Measurements from ENCODE around the gene SNAP29. TPM values are rescaled to one million over a fixed set of nuclear protein-coding genes. Genes with fewer than 3 reads are reported as not detected.

Gene SNAP29
- total and polyA plus RNA-seq, 4 donors, result 10.5 to 26.2 (median 16.3) TPM

DNA sequence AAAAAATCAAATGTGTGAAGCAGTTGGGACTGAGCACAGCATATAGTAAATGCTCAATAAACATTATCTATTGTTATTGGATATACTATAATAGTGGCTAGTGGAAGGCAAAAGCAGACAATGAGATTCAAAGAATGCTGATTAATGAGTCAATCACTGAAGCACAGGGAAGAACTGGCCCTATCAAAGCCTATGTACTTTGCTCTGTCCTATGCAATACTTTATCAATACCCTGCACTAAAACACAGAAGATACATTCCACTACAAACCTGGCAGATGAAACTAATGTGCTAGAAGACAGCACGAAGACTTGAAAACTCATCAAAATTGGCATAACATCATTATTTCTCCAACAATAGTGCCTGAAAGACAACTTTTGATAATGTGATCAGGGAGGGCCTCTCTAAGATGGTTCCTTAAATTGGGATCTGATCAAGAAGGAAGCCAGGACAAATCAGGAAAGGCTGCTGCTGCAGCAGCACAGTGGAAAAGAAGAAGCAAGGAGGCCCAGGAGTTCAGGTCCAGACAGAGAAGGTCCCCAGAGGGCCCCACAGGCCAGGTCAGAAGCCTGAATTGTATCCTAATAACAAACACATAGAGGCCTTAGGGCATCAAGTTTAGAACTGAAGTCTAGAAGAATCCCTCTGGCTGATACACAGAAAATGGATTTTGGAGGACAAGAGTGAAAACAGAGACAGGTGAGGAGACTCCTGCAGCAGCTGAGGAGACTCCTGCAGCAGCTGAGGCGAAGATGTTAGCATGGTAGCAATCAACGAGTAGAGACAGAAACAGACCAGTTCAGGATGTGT is 18.8 kb upstream of the SNAP29 start:
- H3K9me3 ChIP-seq (ENCODE audit: control insufficient read depth in 4 of 4, low read length in 3 of 4), result no peaks in the 10 kb centered on the region
- H3K27ac ChIP-seq (ENCODE audit: low read depth in 1 of 2, low read length in 2 of 2), result no peak overlapping the region
- DNase-seq (ENCODE audit: low spot score), result no peak
- H3K4me3 ChIP-seq (ENCODE audit: low read depth in 1 of 3, low read length in 3 of 3), result no peak overlapping the region
- no peaks in the 10 kb centered on the region for H3K27me3 ChIP-seq (ENCODE audit: control insufficient read depth in 4 of 4, insufficient read depth in 4 of 4, low read length in 3 of 4)
- no peak overlapping the region for H3K9ac ChIP-seq (ENCODE audit: low read depth in 1 of 2, low read length in 2 of 2)
- peaks cover 0 to 5% (median 3%) of the 10 kb centered on the region in 4 donors for H3K4me1 ChIP-seq (ENCODE audit: control insufficient read depth in 4 of 4, insufficient read depth in 4 of 4, low read length in 3 of 4)
- no peaks in the 10 kb centered on the region for H3K36me3 ChIP-seq (ENCODE audit: control insufficient read depth in 4 of 4, insufficient read depth in 3 of 4, low read depth in 1 of 4, low read length in 3 of 4)
- TF ChIP-seq, protein P1, sequence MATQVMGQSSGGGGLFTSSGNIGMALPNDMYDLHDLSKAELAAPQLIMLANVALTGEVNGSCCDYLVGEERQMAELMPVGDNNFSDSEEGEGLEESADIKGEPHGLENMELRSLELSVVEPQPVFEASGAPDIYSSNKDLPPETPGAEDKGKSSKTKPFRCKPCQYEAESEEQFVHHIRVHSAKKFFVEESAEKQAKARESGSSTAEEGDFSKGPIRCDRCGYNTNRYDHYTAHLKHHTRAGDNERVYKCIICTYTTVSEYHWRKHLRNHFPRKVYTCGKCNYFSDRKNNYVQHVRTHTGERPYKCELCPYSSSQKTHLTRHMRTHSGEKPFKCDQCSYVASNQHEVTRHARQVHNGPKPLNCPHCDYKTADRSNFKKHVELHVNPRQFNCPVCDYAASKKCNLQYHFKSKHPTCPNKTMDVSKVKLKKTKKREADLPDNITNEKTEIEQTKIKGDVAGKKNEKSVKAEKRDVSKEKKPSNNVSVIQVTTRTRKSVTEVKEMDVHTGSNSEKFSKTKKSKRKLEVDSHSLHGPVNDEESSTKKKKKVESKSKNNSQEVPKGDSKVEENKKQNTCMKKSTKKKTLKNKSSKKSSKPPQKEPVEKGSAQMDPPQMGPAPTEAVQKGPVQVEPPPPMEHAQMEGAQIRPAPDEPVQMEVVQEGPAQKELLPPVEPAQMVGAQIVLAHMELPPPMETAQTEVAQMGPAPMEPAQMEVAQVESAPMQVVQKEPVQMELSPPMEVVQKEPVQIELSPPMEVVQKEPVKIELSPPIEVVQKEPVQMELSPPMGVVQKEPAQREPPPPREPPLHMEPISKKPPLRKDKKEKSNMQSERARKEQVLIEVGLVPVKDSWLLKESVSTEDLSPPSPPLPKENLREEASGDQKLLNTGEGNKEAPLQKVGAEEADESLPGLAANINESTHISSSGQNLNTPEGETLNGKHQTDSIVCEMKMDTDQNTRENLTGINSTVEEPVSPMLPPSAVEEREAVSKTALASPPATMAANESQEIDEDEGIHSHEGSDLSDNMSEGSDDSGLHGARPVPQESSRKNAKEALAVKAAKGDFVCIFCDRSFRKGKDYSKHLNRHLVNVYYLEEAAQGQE (IDR thresholded peaks at IDR 0.05), result no peak
- TF ChIP-seq HNF4A (conservative IDR thresholded peaks at IDR 0.05), result peak; percentile 30 to 64
- no peak for TF ChIP-seq HNF4G (IDR thresholded peaks at IDR 0.05)
- TF ChIP-seq RAD21 (IDR thresholded peaks at IDR 0.05), result peak in 1 of 2 donors; percentile 3
- TF ChIP-seq, protein P2, sequence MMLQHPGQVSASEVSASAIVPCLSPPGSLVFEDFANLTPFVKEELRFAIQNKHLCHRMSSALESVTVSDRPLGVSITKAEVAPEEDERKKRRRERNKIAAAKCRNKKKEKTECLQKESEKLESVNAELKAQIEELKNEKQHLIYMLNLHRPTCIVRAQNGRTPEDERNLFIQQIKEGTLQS (IDR thresholded peaks at IDR 0.05), result no peak
- 83% methylated on average over 3 of the region's 3 CpGs for WGBS

DNA sequence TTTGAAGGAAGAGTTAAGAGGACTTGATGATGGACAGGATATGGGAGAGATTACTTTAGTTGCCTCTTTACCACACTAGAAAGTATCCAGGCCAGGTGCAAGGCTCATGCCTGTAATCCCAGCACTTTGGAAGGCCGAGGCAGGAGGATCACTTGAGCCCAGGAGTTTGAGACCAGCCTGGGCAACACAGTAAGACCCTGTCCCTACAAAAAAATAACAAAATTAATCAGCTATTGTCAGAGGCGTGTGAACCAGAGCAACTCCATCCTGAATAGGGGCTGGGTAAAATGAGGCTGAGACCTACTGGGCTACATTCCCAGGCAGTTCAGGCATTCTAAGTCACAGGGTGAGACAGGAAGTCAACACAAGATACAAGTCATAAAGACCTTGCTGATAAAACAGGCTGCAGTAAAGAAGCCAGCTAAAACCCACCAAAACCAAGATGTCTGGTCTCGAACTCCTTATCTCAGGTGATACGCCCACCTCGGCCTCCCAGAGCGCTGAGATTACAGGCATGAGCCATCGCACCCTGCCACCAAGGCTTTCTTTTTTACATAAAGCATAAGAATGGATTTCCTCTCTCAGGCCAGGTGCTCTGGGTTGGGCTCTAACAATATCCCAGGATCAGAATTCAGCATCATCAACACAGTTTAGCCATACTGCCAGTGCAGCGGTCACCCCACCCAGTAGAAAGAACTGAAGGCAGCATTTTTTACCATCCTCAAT is 18.0 kb upstream of the SNAP29 start:
- H3K27ac ChIP-seq (ENCODE audit: low read depth in 1 of 2, low read length in 2 of 2), result no peak overlapping the region
- H3K4me3 ChIP-seq (ENCODE audit: low read depth in 1 of 3, low read length in 3 of 3), result no peak overlapping the region
- no peak for DNase-seq (ENCODE audit: low spot score)
- peaks cover 2 to 9% (median 4%) of the 10 kb centered on the region in 4 donors for H3K4me1 ChIP-seq (ENCODE audit: control insufficient read depth in 4 of 4, insufficient read depth in 4 of 4, low read length in 3 of 4)
- no peaks in the 10 kb centered on the region for H3K36me3 ChIP-seq (ENCODE audit: control insufficient read depth in 4 of 4, insufficient read depth in 3 of 4, low read depth in 1 of 4, low read length in 3 of 4)
- 84% methylated on average over 8 of the region's 8 CpGs for WGBS
- TF ChIP-seq, protein P1 (IDR thresholded peaks at IDR 0.05), result no peak
- TF ChIP-seq, protein P3, sequence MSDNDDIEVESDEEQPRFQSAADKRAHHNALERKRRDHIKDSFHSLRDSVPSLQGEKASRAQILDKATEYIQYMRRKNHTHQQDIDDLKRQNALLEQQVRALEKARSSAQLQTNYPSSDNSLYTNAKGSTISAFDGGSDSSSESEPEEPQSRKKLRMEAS (IDR thresholded peaks at IDR 0.05), result no peak
- TF ChIP-seq NR2F2 (IDR thresholded peaks at IDR 0.05), result no peak
- TF ChIP-seq JUND (IDR thresholded peaks at IDR 0.05), result no peak
- TF ChIP-seq, protein P4, sequence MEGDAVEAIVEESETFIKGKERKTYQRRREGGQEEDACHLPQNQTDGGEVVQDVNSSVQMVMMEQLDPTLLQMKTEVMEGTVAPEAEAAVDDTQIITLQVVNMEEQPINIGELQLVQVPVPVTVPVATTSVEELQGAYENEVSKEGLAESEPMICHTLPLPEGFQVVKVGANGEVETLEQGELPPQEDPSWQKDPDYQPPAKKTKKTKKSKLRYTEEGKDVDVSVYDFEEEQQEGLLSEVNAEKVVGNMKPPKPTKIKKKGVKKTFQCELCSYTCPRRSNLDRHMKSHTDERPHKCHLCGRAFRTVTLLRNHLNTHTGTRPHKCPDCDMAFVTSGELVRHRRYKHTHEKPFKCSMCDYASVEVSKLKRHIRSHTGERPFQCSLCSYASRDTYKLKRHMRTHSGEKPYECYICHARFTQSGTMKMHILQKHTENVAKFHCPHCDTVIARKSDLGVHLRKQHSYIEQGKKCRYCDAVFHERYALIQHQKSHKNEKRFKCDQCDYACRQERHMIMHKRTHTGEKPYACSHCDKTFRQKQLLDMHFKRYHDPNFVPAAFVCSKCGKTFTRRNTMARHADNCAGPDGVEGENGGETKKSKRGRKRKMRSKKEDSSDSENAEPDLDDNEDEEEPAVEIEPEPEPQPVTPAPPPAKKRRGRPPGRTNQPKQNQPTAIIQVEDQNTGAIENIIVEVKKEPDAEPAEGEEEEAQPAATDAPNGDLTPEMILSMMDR (IDR thresholded peaks at IDR 0.05; ENCODE audit: low read depth, low read length, missing input control), result no peak
- TF ChIP-seq RXRA (IDR thresholded peaks at IDR 0.05), result no peak
- no peak for TF ChIP-seq TAF1 (conservative IDR thresholded peaks at IDR 0.05)
- no peak for TF ChIP-seq FOXA1 (IDR thresholded peaks at IDR 0.05)
- TF ChIP-seq, protein P2 (IDR thresholded peaks at IDR 0.05), result no peak
- TF ChIP-seq HNF4G (IDR thresholded peaks at IDR 0.05), result no peak
- no peak for TF ChIP-seq SP1 (IDR thresholded peaks at IDR 0.05)
- TF ChIP-seq, protein P5, sequence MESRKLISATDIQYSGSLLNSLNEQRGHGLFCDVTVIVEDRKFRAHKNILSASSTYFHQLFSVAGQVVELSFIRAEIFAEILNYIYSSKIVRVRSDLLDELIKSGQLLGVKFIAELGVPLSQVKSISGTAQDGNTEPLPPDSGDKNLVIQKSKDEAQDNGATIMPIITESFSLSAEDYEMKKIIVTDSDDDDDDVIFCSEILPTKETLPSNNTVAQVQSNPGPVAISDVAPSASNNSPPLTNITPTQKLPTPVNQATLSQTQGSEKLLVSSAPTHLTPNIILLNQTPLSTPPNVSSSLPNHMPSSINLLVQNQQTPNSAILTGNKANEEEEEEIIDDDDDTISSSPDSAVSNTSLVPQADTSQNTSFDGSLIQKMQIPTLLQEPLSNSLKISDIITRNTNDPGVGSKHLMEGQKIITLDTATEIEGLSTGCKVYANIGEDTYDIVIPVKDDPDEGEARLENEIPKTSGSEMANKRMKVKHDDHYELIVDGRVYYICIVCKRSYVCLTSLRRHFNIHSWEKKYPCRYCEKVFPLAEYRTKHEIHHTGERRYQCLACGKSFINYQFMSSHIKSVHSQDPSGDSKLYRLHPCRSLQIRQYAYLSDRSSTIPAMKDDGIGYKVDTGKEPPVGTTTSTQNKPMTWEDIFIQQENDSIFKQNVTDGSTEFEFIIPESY (IDR thresholded peaks at IDR 0.05), result no peak
- TF ChIP-seq YY1 (IDR thresholded peaks at IDR 0.05), result no peak
- no peak for TF ChIP-seq RAD21 (IDR thresholded peaks at IDR 0.05)
- no peak for TF ChIP-seq HNF4A (conservative IDR thresholded peaks at IDR 0.05)
- TF ChIP-seq FOXA2 (IDR thresholded peaks at IDR 0.05), result no peak
- TF ChIP-seq GABPA (IDR thresholded peaks at IDR 0.05 in 1 of 2, conservative IDR thresholded peaks at IDR 0.05 in 1 of 2), result no peak
- TF ChIP-seq EGR1 (IDR thresholded peaks at IDR 0.05; ENCODE audit: low read depth in 2 of 2), result no peak
- no peak overlapping the region for H3K9ac ChIP-seq (ENCODE audit: low read depth in 1 of 2, low read length in 2 of 2)
- no peaks in the 10 kb centered on the region for H3K9me3 ChIP-seq (ENCODE audit: control insufficient read depth in 4 of 4, low read length in 3 of 4)
- H3K27me3 ChIP-seq (ENCODE audit: control insufficient read depth in 4 of 4, insufficient read depth in 4 of 4, low read length in 3 of 4), result no peaks in the 10 kb centered on the region

All from liver (tissue), 9 donors.